ENCODE data around the gene PRTFDC1. TPM values are rescaled to one million over a fixed set of nuclear protein-coding genes. Genes with fewer than 3 reads are reported as not detected.
"Not testable (repeated sequence)": the region's sequence is repeated elsewhere in the genome, so short reads cannot be mapped to it uniquely, and the experiment has no call there.

Gene PRTFDC1
- total RNA-seq, 1 donor from 2014 or later = 9.1 TPM

GRCh38 chr10:24925799-24926198, 26.6 kb downstream of the PRTFDC1 start:
- Mint-ChIP-seq H3K36me3 (ENCODE audit: low read depth, unreplicated experiment) (peaks cover 9% of the 10 kb centered on the region), H3K27me3 (ENCODE audit: low read depth, unreplicated experiment) (no peaks in the 10 kb centered on the region), H3K9me3 (ENCODE audit: unreplicated experiment) (peaks cover 13% of the 10 kb centered on the region), H3K27ac (ENCODE audit: unreplicated experiment) (no peak overlapping the region), H3K4me3 (ENCODE audit: unreplicated experiment) (no peak overlapping the region), H3K4me1 (ENCODE audit: low read depth, unreplicated experiment) (peaks cover 20% of the 10 kb centered on the region)
- no peak overlapping the region for H3K4me3 ChIP-seq (ENCODE audit: insufficient read depth, low read depth, low read length)
- DNase-seq (ENCODE audit: low read depth) (no peak), FAIRE-seq (no peak)
- H3K9me3 ChIP-seq (ENCODE audit: insufficient read depth, low read depth, low read length) = no peaks in the 10 kb centered on the region
- no peak overlapping the region for H3K4me2 ChIP-seq (ENCODE audit: low read length)
- no peak overlapping the region for H2AFZ ChIP-seq (ENCODE audit: low read depth, low read length)
- no peak for TF ChIP-seq CTCF (IDR thresholded peaks at IDR 0.05; ENCODE audit: insufficient read depth, low read depth, low read length)
- TF ChIP-seq EZH2 (IDR thresholded peaks at IDR 0.05; ENCODE audit: insufficient read depth, low read length) = no peak
- no peaks in the 10 kb centered on the region for H3K36me3 ChIP-seq (ENCODE audit: insufficient read depth, low read length)
- no peaks in the 10 kb centered on the region for H3K79me2 ChIP-seq (ENCODE audit: insufficient read depth, low read length)
- H3K27ac ChIP-seq (ENCODE audit: low read depth, low read length) = no peak overlapping the region
- H3K4me1 ChIP-seq (ENCODE audit: insufficient read depth, low read length) = peaks cover 18% of the 10 kb centered on the region
- H4K20me1 ChIP-seq (ENCODE audit: insufficient read depth, low read length) = no peaks in the 10 kb centered on the region
- no peaks in the 10 kb centered on the region for H3K27me3 ChIP-seq (ENCODE audit: insufficient read depth, low read length)
- H3K9ac ChIP-seq (ENCODE audit: low read length) = no peak overlapping the region

GRCh38 chr10:24924483-24924882, 27.9 kb downstream of the PRTFDC1 start:
- not testable (repeated sequence) for H3K9me3 ChIP-seq (ENCODE audit: insufficient read depth, low read depth, low read length); DNase-seq (ENCODE audit: low read depth); H3K27me3 ChIP-seq (ENCODE audit: insufficient read depth, low read length); H3K27ac Mint-ChIP-seq (ENCODE audit: unreplicated experiment); FAIRE-seq; H3K27me3 Mint-ChIP-seq (ENCODE audit: low read depth, unreplicated experiment); H4K20me1 ChIP-seq (ENCODE audit: insufficient read depth, low read length); H3K4me3 ChIP-seq (ENCODE audit: insufficient read depth, low read depth, low read length); H3K36me3 Mint-ChIP-seq (ENCODE audit: low read depth, unreplicated experiment); H3K4me3 Mint-ChIP-seq (ENCODE audit: unreplicated experiment); H3K36me3 ChIP-seq (ENCODE audit: insufficient read depth, low read length); H3K27ac ChIP-seq (ENCODE audit: low read depth, low read length); H2AFZ ChIP-seq (ENCODE audit: low read depth, low read length); H3K4me2 ChIP-seq (ENCODE audit: low read length); H3K9ac ChIP-seq (ENCODE audit: low read length); H3K79me2 ChIP-seq (ENCODE audit: insufficient read depth, low read length)
- Mint-ChIP-seq H3K4me1 (ENCODE audit: low read depth, unreplicated experiment) (peaks cover 18% of the 10 kb centered on the region), H3K9me3 (ENCODE audit: unreplicated experiment) (peaks cover 13% of the 10 kb centered on the region)
- peaks cover 13% of the 10 kb centered on the region for H3K4me1 ChIP-seq (ENCODE audit: insufficient read depth, low read length)

- H3K27me3 Mint-ChIP-seq (ENCODE audit: low read depth, unreplicated experiment); H3K4me3 ChIP-seq (ENCODE audit: insufficient read depth, low read depth, low read length); DNase-seq (ENCODE audit: low read depth); FAIRE-seq; H3K4me2 ChIP-seq (ENCODE audit: low read length); H3K9ac ChIP-seq (ENCODE audit: low read length); H3K27me3 ChIP-seq (ENCODE audit: insufficient read depth, low read length); H4K20me1 ChIP-seq (ENCODE audit: insufficient read depth, low read length); H3K36me3 Mint-ChIP-seq (ENCODE audit: low read depth, unreplicated experiment); H3K27ac ChIP-seq (ENCODE audit: low read depth, low read length); H2AFZ ChIP-seq (ENCODE audit: low read depth, low read length); H3K36me3 ChIP-seq (ENCODE audit: insufficient read depth, low read length); H3K79me2 ChIP-seq (ENCODE audit: insufficient read depth, low read length); H3K9me3 ChIP-seq (ENCODE audit: insufficient read depth, low read depth, low read length); H3K4me3 Mint-ChIP-seq (ENCODE audit: unreplicated experiment): not testable (repeated sequence)
- peaks cover 10% of the 10 kb centered on the region for H3K4me1 ChIP-seq (ENCODE audit: insufficient read depth, low read length)
- H3K4me1 Mint-ChIP-seq (ENCODE audit: low read depth, unreplicated experiment) = peaks cover 15% of the 10 kb centered on the region
- H3K9me3 Mint-ChIP-seq (ENCODE audit: unreplicated experiment) = peaks cover 13% of the 10 kb centered on the region
- H3K27ac Mint-ChIP-seq (ENCODE audit: unreplicated experiment) = peak overlapping the region; percentile 98
These were observed 30.1 kb downstream of the PRTFDC1 start for GRCh38 chr10:24922222-24922868.
